Measurements from ENCODE around the gene EIF3B.
A peak's percentile ranks its signal among the peaks of the same experiment; 100 is the strongest.
"Not testable (repeated sequence)": the region's sequence is repeated elsewhere in the genome, so short reads cannot be mapped to it uniquely, and the experiment has no call there.

EIF3B gene

DNA sequence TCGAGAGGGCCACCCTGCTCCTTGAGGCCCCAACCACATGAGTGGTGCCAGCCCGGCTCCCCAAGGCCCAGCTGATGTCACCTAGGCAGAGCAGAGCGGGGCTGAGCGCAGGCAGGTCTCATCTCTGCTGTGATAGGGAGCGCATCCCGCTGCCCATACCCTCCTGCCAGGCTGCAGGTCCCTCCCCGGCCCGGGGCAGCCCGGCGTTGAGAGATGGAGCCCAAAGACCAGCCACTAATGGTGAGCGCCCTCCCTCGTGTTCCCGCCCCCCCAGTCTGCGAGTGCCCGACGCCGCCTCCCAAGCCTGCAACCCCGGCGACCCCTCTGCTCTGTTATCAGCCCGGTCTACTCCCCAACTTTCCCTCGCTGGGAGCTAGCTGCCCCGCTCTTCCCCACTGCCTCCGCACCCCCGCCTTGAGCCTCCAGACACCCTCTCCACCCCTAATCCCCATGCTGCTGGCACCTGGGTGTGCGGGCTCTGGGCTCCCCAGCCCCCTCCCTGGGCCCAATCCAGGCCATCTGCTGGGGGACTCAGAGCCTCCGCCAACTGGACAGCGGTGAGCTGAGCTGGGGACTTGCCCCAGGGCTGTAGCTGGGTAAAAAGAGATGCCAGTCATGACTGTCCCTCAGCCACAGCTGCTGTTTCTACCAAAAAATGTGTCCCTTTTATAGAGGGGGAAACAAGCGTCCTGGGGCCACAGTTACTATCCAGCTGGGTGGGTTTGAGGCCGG, 29.1 kb downstream of the EIF3B start:
- in situ Hi-C loops (cut with HindIII; ENCODE audit: low pct_ligation_motif_present, low sequenced_read_pairs), result no loop called here
- H3K4me3 ChIP-seq (ENCODE audit: low read depth, low read length), result no peak overlapping the region
- DNase-seq, result no peak
- no peak overlapping the region for H3K27ac ChIP-seq
- TF ChIP-seq, protein P1, sequence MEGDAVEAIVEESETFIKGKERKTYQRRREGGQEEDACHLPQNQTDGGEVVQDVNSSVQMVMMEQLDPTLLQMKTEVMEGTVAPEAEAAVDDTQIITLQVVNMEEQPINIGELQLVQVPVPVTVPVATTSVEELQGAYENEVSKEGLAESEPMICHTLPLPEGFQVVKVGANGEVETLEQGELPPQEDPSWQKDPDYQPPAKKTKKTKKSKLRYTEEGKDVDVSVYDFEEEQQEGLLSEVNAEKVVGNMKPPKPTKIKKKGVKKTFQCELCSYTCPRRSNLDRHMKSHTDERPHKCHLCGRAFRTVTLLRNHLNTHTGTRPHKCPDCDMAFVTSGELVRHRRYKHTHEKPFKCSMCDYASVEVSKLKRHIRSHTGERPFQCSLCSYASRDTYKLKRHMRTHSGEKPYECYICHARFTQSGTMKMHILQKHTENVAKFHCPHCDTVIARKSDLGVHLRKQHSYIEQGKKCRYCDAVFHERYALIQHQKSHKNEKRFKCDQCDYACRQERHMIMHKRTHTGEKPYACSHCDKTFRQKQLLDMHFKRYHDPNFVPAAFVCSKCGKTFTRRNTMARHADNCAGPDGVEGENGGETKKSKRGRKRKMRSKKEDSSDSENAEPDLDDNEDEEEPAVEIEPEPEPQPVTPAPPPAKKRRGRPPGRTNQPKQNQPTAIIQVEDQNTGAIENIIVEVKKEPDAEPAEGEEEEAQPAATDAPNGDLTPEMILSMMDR (IDR thresholded peaks at IDR 0.05; ENCODE audit: low read depth, low read length, missing control alignments), result no peak
- H3K36me3 ChIP-seq (replicated peaks), result peaks cover 42% of the 10 kb centered on the region
- H3K27me3 ChIP-seq (replicated peaks), result no peaks in the 10 kb centered on the region

DNA sequence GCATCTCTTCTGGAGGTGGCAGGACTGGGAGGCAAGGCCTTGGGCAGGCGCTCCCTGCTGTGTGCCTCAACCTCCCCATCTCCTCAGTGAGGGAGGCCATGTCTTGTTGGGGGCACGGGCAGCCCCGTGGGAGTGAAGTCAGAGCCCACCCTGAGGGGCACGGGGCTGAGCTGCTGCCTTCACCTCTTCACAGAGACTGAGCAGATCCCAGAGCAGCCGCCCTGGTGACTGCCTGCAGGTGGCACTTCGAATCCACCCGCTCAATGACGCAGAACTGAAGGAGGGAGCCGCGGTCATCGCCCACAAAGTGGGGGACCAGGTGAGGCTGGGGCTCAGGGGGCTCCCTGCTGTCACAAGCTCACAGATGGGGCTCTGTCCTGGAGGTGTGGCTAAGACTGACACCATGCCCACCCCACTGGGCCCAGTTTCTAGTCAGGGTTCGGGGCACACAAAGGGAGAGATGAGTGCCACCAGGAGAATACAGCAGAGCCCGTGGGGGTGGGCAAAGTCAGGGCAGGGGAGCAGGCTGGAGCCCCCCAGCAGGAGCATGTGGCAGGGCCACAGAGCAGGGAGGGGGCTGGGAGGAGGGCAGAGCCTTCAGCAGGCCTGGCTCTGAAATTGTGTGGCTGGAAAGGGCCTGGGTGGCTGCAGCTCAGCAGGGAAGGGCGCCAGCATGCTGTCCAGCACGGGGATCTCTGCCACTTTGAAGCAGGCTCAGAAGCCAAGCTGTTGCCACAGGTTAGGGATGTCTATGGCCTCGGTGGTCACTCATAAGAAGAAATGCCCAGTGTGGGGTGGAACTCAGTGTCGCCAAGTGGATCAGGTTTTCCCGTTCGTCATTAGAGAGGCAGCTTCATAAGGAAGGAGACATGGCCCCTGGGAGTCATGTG, 30.0 kb downstream of the EIF3B start:
- no peak overlapping the region for H3K27ac ChIP-seq
- peaks cover 33% of the 10 kb centered on the region for H3K36me3 ChIP-seq (replicated peaks)
- no peaks in the 10 kb centered on the region for H3K27me3 ChIP-seq (replicated peaks)
- TF ChIP-seq, protein P1 (IDR thresholded peaks at IDR 0.05; ENCODE audit: low read depth, low read length, missing control alignments), result peak; percentile 33
- no peak for DNase-seq
- in situ Hi-C loops (cut with HindIII; ENCODE audit: low pct_ligation_motif_present, low sequenced_read_pairs), result no loop called here
- H3K4me3 ChIP-seq (ENCODE audit: low read depth, low read length), result no peak overlapping the region

DNA sequence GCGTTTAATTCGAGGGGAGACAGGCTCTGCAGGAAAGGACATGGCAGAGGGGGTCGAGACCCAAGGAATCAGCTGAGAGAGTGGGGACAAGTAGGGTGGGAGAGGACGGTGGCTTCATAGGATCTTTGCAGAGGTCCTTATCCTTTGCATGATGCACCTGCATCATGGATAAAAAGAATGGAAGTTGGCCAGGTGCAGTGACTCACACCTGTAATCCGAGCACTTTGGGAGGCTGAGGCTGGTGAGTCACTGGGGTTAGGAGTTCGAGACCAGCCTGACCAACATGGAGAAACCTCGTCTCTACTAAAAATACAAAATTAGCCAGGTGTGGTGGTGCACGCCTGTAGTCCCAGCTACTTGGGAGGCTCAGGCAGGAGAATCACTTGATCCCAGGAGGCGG, 31.5 kb downstream of the EIF3B start:
- H3K27me3 ChIP-seq (replicated peaks); in situ Hi-C loops (cut with HindIII; ENCODE audit: low pct_ligation_motif_present, low sequenced_read_pairs); DNase-seq; H3K4me3 ChIP-seq (ENCODE audit: low read depth, low read length); H3K27ac ChIP-seq: not testable (repeated sequence)
- H3K36me3 ChIP-seq (replicated peaks), result peaks cover 18% of the 10 kb centered on the region

DNA sequence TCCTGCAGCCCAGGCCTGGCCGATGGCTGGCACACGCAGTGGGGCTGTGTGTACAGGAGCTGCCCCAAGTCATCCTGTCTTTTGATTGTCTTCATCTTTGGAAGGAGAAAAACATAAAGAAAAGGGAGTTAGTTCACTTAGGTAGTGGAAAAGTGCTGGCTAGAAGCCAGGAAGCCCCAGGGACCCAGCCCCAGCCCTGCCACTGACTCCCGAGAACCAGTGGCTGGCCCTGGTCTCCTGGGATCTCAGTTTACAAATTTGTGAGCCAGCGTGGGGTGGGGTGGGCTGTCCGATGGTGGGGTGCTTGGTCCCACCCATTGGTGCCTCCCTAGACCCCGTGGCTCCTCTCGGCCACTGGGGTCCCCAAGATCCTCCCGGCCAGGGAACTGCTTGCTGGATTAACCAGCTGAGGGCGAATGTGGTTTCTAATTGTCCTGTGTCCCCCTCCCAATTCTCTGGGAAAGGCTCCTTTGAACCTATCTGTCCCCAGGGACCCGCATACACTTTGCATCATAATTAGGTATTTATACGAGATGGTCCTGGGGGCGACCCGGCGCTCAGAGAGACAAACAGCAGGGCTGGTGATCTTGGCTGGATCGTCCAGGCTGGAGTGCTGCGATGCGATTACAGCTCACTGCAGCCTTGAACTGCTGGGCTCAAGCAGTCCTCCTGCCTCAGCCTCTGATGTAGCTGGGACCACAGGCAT, 32.5 kb downstream of the EIF3B start:
- TF ChIP-seq, protein P1 (IDR thresholded peaks at IDR 0.05; ENCODE audit: low read depth, low read length, missing control alignments), result no peak
- no peak for DNase-seq
- in situ Hi-C loops (cut with HindIII; ENCODE audit: low pct_ligation_motif_present, low sequenced_read_pairs), result no loop called here
- Histone ChIP-seq H3K27ac (no peak overlapping the region), H3K36me3 (replicated peaks) (peaks cover 10% of the 10 kb centered on the region), H3K27me3 (replicated peaks) (no peaks in the 10 kb centered on the region), H3K4me3 (ENCODE audit: low read depth, low read length) (no peak overlapping the region)

DNA sequence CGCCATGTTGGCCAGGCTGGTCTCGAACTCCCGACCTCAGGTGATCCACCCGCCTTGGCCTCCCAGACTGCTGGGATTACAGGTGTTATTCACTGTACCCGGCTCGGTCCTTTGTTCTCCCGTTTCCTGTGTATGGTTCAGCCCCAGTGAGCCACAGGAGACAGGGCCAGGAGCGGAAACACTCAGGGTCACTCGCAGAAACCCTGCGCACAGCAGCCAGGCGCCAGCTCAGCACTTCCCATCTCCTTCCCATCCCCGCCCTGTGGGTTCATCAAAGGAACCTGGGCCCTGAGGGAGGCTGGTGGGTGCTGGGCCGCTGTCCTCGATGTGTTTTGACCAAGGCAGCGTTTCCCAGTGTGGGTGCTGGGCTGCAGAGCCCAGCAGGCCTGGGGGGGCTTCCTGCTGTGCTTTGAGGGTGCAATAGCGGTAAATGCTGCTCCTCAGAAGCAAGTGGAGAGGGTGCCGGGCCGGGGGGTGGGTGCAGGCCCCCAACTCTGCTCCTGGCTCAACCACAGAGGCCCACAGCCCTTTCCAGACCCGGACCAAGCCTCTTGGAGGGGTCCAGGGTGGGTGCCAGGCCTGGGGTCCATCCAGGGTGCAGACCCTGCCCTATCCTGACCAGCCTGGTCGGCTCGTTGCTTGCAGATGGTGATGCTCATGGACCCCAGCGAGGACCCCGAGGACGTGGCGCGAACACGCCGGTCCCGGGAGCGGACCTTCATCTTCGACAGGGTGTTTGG, 33.4 kb downstream of the EIF3B start:
- TF ChIP-seq, protein P1 (IDR thresholded peaks at IDR 0.05; ENCODE audit: low read depth, low read length, missing control alignments), result no peak
- no peak overlapping the region for H3K4me3 ChIP-seq (ENCODE audit: low read depth, low read length)
- DNase-seq, result no peak
- in situ Hi-C loops (cut with HindIII; ENCODE audit: low pct_ligation_motif_present, low sequenced_read_pairs), result no loop called here
- H3K27me3 ChIP-seq (replicated peaks), result no peaks in the 10 kb centered on the region
- H3K27ac ChIP-seq, result no peak overlapping the region
- H3K36me3 ChIP-seq (replicated peaks), result peaks cover 5% of the 10 kb centered on the region

All from brain microvascular endothelial cell (primary cell).